ENCODE data around the gene TMEM163.

DNA sequence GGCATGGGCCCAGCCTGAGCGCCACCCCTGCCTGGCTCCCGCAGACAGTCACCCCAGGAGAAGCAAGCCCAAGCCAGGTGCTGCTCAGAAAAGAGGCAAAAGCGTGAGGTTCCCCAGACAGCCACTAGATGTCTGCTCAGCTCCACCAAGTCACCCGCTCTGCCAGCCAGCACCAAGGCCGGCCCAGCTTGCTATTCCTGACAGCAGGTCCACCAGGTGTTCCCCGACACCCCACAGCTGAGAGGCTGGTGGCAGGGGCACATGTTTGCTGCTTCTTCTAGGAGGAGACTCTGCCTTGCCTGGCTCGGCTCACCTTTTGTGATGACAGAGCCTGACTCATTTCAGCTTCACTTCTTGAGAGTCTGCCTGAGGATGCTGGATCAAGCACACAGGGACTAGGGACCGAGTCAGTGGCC lies 258.2 kb downstream of the TMEM163 start:
- TF ChIP-seq, protein P1, sequence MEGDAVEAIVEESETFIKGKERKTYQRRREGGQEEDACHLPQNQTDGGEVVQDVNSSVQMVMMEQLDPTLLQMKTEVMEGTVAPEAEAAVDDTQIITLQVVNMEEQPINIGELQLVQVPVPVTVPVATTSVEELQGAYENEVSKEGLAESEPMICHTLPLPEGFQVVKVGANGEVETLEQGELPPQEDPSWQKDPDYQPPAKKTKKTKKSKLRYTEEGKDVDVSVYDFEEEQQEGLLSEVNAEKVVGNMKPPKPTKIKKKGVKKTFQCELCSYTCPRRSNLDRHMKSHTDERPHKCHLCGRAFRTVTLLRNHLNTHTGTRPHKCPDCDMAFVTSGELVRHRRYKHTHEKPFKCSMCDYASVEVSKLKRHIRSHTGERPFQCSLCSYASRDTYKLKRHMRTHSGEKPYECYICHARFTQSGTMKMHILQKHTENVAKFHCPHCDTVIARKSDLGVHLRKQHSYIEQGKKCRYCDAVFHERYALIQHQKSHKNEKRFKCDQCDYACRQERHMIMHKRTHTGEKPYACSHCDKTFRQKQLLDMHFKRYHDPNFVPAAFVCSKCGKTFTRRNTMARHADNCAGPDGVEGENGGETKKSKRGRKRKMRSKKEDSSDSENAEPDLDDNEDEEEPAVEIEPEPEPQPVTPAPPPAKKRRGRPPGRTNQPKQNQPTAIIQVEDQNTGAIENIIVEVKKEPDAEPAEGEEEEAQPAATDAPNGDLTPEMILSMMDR (conservative IDR thresholded peaks at IDR 0.05; ENCODE audit: low read length): peak; percentile 78
- TF ChIP-seq EZH2phosphoT487 (IDR thresholded peaks at IDR 0.05; ENCODE audit: borderline replicate concordance, low read depth, low read length): no peak

Data from OCI-LY7 (cell line).